Karpas-422 (cell line): ENCODE results near the gene SERPINA3. TPM values are rescaled to one million over a fixed set of nuclear protein-coding genes. Genes with fewer than 3 reads are reported as not detected.

Source experiments
- DNase-seq: peaks from one replicate; pipeline ENCODE4 v3.0.0-alpha.2; 2015
- H2AFZ ChIP-seq: fragments of 200-600 bp; sonication (generic); 2 replicates; pipeline ENCODE4 v1.6.1; 2014; ENCODE audit warnings: antibody characterized with exemption, low read length, mixed read lengths
- H3K27ac ChIP-seq: fragments of 200-600 bp; sonication (generic); 2 replicates; pipeline ENCODE4 v1.5.1; 2014; ENCODE audit warnings: mild to moderate bottlenecking, low read length, moderate library complexity
- H3K27me3 ChIP-seq: fragments of 200-600 bp; sonication (generic); 2 replicates; pipeline ENCODE4 v1.6.1; 2014; ENCODE audit warnings: low read length, mixed read lengths
- H3K36me3 ChIP-seq: fragments of 200-600 bp; sonication (generic); 2 replicates; pipeline ENCODE4 v1.6.1; 2014; ENCODE audit warnings: low read length, mixed read lengths; ENCODE audit not compliant: insufficient read depth
- H3K4me1 ChIP-seq: fragments of 200-600 bp; sonication (generic); 2 replicates; pipeline ENCODE4 v1.6.1; 2014; ENCODE audit warnings: mild to moderate bottlenecking, low read length, mixed read lengths
- H3K4me2 ChIP-seq: fragments of 200-600 bp; sonication (generic); 2 replicates; pipeline ENCODE4 v1.6.1; 2014; ENCODE audit warnings: low read length, low read depth, mild to moderate bottlenecking; ENCODE audit not compliant: poor library complexity, severe bottlenecking
- H3K4me3 ChIP-seq: fragments of 200-600 bp; sonication (generic); 2 replicates; pipeline ENCODE4 v1.5.1; 2014; ENCODE audit warnings: mild to moderate bottlenecking, antibody characterized with exemption, low read length, mixed read lengths
- H3K79me2 ChIP-seq: fragments of 200-600 bp; sonication (generic); 2 replicates; pipeline ENCODE4 v1.6.1; 2014; ENCODE audit warnings: mild to moderate bottlenecking, low read length, mixed read lengths
- H3K9ac ChIP-seq: fragments of 200-600 bp; sonication (generic); 2 replicates; pipeline ENCODE4 v1.6.0; 2014; ENCODE audit warnings: low read length
- H3K9me2 ChIP-seq: fragments of 200-600 bp; sonication (generic), shearing (Covaris generic); replicated peaks from 2 replicates; pipeline ENCODE4 v1.6.0; 2014; ENCODE audit warnings: mild to moderate bottlenecking, low read length, moderate library complexity; ENCODE audit not compliant: insufficient read depth
- H3K9me3 ChIP-seq: fragments of 300-700, 200-600 bp; sonication (generic); 2 replicates; pipeline ENCODE4 v1.6.1; 2014; ENCODE audit warnings: low read length, mixed read lengths
- H4K20me1 ChIP-seq: fragments of 200-600 bp; sonication (generic); 2 replicates; pipeline ENCODE4 v1.6.1; 2014; ENCODE audit warnings: mild to moderate bottlenecking, antibody characterized with exemption, low read length, low read depth; ENCODE audit not compliant: insufficient read depth
- total RNA-seq: library from RNA; depleted of rRNA; stranded (reverse); fragments of >200 nt; shearing (Covaris generic); gene quantifications from 2 replicates; pipeline ENCODE4 v1.2.3, GENCODE V29; 2014; ENCODE audit warnings: low replicate concordance; rRNA removed

The SERPINA3 gene
- not detected in 2 replicates for total RNA-seq

- Histone ChIP-seq H3K9me2 (no peaks in the 10 kb centered on the region), H3K27ac (no peak within 1 kb of the TSS), H3K79me2 (no peaks in the 10 kb centered on the region), H3K9me3 (no peaks in the 10 kb centered on the region), H3K4me3 (no peak within 1 kb of the TSS), H3K4me2 (no peak within 1 kb of the TSS), H2AFZ (no peak within 1 kb of the TSS), H3K9ac (no peak within 1 kb of the TSS), H4K20me1 (no peaks in the 10 kb centered on the region), H3K27me3 (no peaks in the 10 kb centered on the region), H3K4me1 (no peaks in the 10 kb centered on the region), H3K36me3 (no peaks in the 10 kb centered on the region)
- no peak for DNase-seq
These were observed at the start of gene SERPINA3 for GRCh38 chr14:94612174-94612573. Gene SERPINA3 (plus strand): TSS chr14:94612391. CDS start chr14:94614442, 2,051 bp downstream.

GRCh38 chr14:94562941-94563883, 49.0 kb upstream of the SERPINA3 start:
- no peak for DNase-seq
- no peak overlapping the region for H3K4me2 ChIP-seq
- H3K27ac ChIP-seq, result no peak overlapping the region
- H3K9ac ChIP-seq, result no peak overlapping the region
- H3K79me2 ChIP-seq, result no peaks in the 10 kb centered on the region
- H2AFZ ChIP-seq, result no peak overlapping the region
- H4K20me1 ChIP-seq, result no peaks in the 10 kb centered on the region
- H3K9me2 ChIP-seq, result no peaks in the 10 kb centered on the region
- no peaks in the 10 kb centered on the region for H3K9me3 ChIP-seq
- H3K4me1 ChIP-seq, result no peaks in the 10 kb centered on the region
- H3K4me3 ChIP-seq, result no peak overlapping the region
- no peaks in the 10 kb centered on the region for H3K36me3 ChIP-seq
- no peaks in the 10 kb centered on the region for H3K27me3 ChIP-seq

GRCh38 chr14:94564381-94564780, 47.8 kb upstream of the SERPINA3 start:
- no peak for DNase-seq
- Histone ChIP-seq H3K4me2 (no peak overlapping the region), H3K27ac (no peak overlapping the region), H3K79me2 (no peaks in the 10 kb centered on the region), H3K4me3 (no peak overlapping the region), H3K9me3 (no peaks in the 10 kb centered on the region), H3K36me3 (no peaks in the 10 kb centered on the region), H3K27me3 (no peaks in the 10 kb centered on the region; the same call in 1 of the 2 replicates), H4K20me1 (no peaks in the 10 kb centered on the region), H3K9ac (no peak overlapping the region), H2AFZ (no peak overlapping the region), H3K9me2 (no peaks in the 10 kb centered on the region), H3K4me1 (no peaks in the 10 kb centered on the region)

GRCh38 chr14:94568186-94568585, 44.0 kb upstream of the SERPINA3 start:
- DNase-seq, result no peak
- H3K27me3 ChIP-seq, result no peaks in the 10 kb centered on the region; the same call in 1 of the 2 replicates
- H3K4me3 ChIP-seq, result no peak overlapping the region
- H3K9me3 ChIP-seq, result no peaks in the 10 kb centered on the region
- H3K4me2 ChIP-seq, result no peak overlapping the region
- H2AFZ ChIP-seq, result no peak overlapping the region
- no peaks in the 10 kb centered on the region for H3K4me1 ChIP-seq
- H3K9ac ChIP-seq, result no peak overlapping the region
- no peaks in the 10 kb centered on the region for H3K9me2 ChIP-seq
- no peaks in the 10 kb centered on the region for H4K20me1 ChIP-seq
- no peaks in the 10 kb centered on the region for H3K36me3 ChIP-seq
- H3K79me2 ChIP-seq, result no peaks in the 10 kb centered on the region
- H3K27ac ChIP-seq, result no peak overlapping the region

- no peak overlapping the region for H3K9ac ChIP-seq
- no peaks in the 10 kb centered on the region; the same call in 1 of the 2 replicates for H3K27me3 ChIP-seq
- H3K36me3 ChIP-seq, result no peaks in the 10 kb centered on the region
- no peak overlapping the region for H3K4me3 ChIP-seq
- H3K4me1 ChIP-seq, result no peaks in the 10 kb centered on the region
- no peak overlapping the region for H2AFZ ChIP-seq
- H3K9me3 ChIP-seq, result no peaks in the 10 kb centered on the region
- no peak for DNase-seq
- no peaks in the 10 kb centered on the region for H3K9me2 ChIP-seq
- H3K79me2 ChIP-seq, result no peaks in the 10 kb centered on the region
- no peaks in the 10 kb centered on the region for H4K20me1 ChIP-seq
- no peak overlapping the region for H3K4me2 ChIP-seq
- no peak overlapping the region for H3K27ac ChIP-seq
These were observed 42.7 kb upstream of the SERPINA3 start for GRCh38 chr14:94569381-94570001.

- H3K9me2 ChIP-seq, result no peaks in the 10 kb centered on the region
- H3K4me2 ChIP-seq, result no peak overlapping the region
- no peaks in the 10 kb centered on the region for H3K9me3 ChIP-seq
- no peaks in the 10 kb centered on the region for H3K4me1 ChIP-seq
- no peak overlapping the region for H2AFZ ChIP-seq
- no peaks in the 10 kb centered on the region for H4K20me1 ChIP-seq
- DNase-seq, result no peak
- H3K9ac ChIP-seq, result no peak overlapping the region
- H3K79me2 ChIP-seq, result no peaks in the 10 kb centered on the region
- H3K27ac ChIP-seq, result no peak overlapping the region
- no peaks in the 10 kb centered on the region for H3K36me3 ChIP-seq
- no peak overlapping the region for H3K4me3 ChIP-seq
- no peaks in the 10 kb centered on the region; the same call in 1 of the 2 replicates for H3K27me3 ChIP-seq
These were observed 42.2 kb upstream of the SERPINA3 start for GRCh38 chr14:94570002-94570400.

GRCh38 chr14:94570440-94570839, 41.8 kb upstream of the SERPINA3 start:
- H3K9me3 ChIP-seq, result no peaks in the 10 kb centered on the region
- no peak overlapping the region for H3K27ac ChIP-seq
- no peaks in the 10 kb centered on the region; the same call in 1 of the 2 replicates for H3K27me3 ChIP-seq
- no peak overlapping the region for H3K9ac ChIP-seq
- H3K9me2 ChIP-seq, result no peaks in the 10 kb centered on the region
- no peaks in the 10 kb centered on the region for H3K4me1 ChIP-seq
- H3K36me3 ChIP-seq, result no peaks in the 10 kb centered on the region
- no peak overlapping the region for H3K4me3 ChIP-seq
- H3K4me2 ChIP-seq, result no peak overlapping the region
- no peaks in the 10 kb centered on the region for H4K20me1 ChIP-seq
- DNase-seq, result no peak
- no peaks in the 10 kb centered on the region for H3K79me2 ChIP-seq
- H2AFZ ChIP-seq, result no peak overlapping the region

GRCh38 chr14:94571395-94571794, 40.8 kb upstream of the SERPINA3 start:
- Histone ChIP-seq H3K27me3 (no peaks in the 10 kb centered on the region; the same call in 1 of the 2 replicates), H3K9me3 (no peaks in the 10 kb centered on the region), H3K4me3 (no peak overlapping the region)

More at GRCh38 chr14:94571395-94571794, 40.8 kb upstream of the SERPINA3 start:
- H3K27ac ChIP-seq, result no peak overlapping the region
- DNase-seq, result no peak
- no peak overlapping the region for H3K4me2 ChIP-seq
- no peaks in the 10 kb centered on the region for H4K20me1 ChIP-seq
- H3K36me3 ChIP-seq, result no peaks in the 10 kb centered on the region
- no peaks in the 10 kb centered on the region for H3K79me2 ChIP-seq
- no peak overlapping the region for H3K9ac ChIP-seq
- no peaks in the 10 kb centered on the region for H3K4me1 ChIP-seq
- no peak overlapping the region for H2AFZ ChIP-seq
- H3K9me2 ChIP-seq, result no peaks in the 10 kb centered on the region
